GM12878 (cell line): ENCODE data around the gene KRT6C. TPM values are rescaled to one million over a fixed set of nuclear protein-coding genes. Genes with fewer than 3 reads are reported as not detected.

Experiments used
- ATAC-seq: fragments of 200-7000 bp; cut with Tn5 transposase; 3 replicates; pipeline ENCODE4 v1.9.1; 2020; ENCODE audit warnings: mild to moderate bottlenecking, moderate library complexity
- BruUV-seq: library from RNA; stranded (reverse); fragments of 400-500 nt; replicated peaks from 2 replicates; lab custom pipeline; 2021; lab: Mats Ljungman, UMichigan
- CTCF ChIA-PET: fragments of 300-600 bp; sonication (Branson Sonifier 250); formaldehyde crosslinking; extraction: SDS; loops from one replicate; lab custom pipeline; 2021; ENCODE audit warnings: inconsistent platforms; lab: Yijun Ruan, JAX
- POLR2A ChIA-PET: fragments of 350-600 bp; formaldehyde crosslinking; extraction: SDS; loops from one replicate; lab custom pipeline; 2021; ENCODE audit warnings: inconsistent platforms; lab: Charles Lee
- RAD21 ChIA-PET: fragments of 300-600 bp; sonication (Branson Sonifier 250); formaldehyde crosslinking; loops from one replicate; lab custom pipeline; 2023; ENCODE audit warnings: antibody characterized with exemption; ENCODE audit not compliant: unreplicated experiment; lab: Charles Lee
- SMC1A ChIA-PET: fragments of 300-600 bp; sonication (Branson Sonifier 250); formaldehyde crosslinking; loops from one replicate; lab custom pipeline; 2023; ENCODE audit not compliant: unreplicated experiment, uncharacterized antibody; lab: Charles Lee
- DNase-seq: peaks from one replicate; pipeline ENCODE4 v3.0.0-alpha.2; 2011; ENCODE audit warnings: low read depth, low spot score
- FAIRE-seq: peaks from 3 replicates; lab custom pipeline; 2011; peaks lifted over from hg19 to GRCh38; lab: Jason Lieb, UNC
- H2AFZ ChIP-seq: 2 replicates; pipeline ENCODE4 v1.6.0; 2011; ENCODE audit warnings: low read depth, low read length, control low read depth; ENCODE audit not compliant: control insufficient read depth
- H3K27ac ChIP-seq: 2 replicates; pipeline ENCODE4 v1.5.1; 2011; ENCODE audit warnings: control low read depth; ENCODE audit not compliant: control insufficient read depth, insufficient read depth
- H3K27me3 ChIP-seq, 2 experiments: replicated peaks in 1 of 2; 2 replicates each; pipeline versions ENCODE4 v1.6.0 to v1.6.1; 2011; ENCODE audit warnings: low read length in 1 of 2; ENCODE audit not compliant: control insufficient read depth in 2 of 2, insufficient read depth in 2 of 2
- H3K36me3 ChIP-seq, 2 experiments: 2 replicates each; pipeline ENCODE4 v1.5.1; 2011; ENCODE audit warnings: low read length in 1 of 2; ENCODE audit not compliant: control insufficient read depth in 2 of 2, insufficient read depth in 2 of 2
- H3K4me1 ChIP-seq: 2 replicates; pipeline ENCODE4 v1.6.1; 2011; ENCODE audit warnings: mild to moderate bottlenecking, low read length, moderate library complexity, mixed read lengths; ENCODE audit not compliant: control insufficient read depth, insufficient read depth
- H3K4me2 ChIP-seq: 2 replicates; pipeline ENCODE4 v1.6.0; 2011; ENCODE audit warnings: control low read depth; ENCODE audit not compliant: control insufficient read depth, insufficient read depth
- H3K4me3 ChIP-seq: fragments of 200-600 bp; sonication (generic); 2 replicates; pipeline ENCODE4 v1.5.1; 2016
- H3K79me2 ChIP-seq: 2 replicates; pipeline ENCODE4 v1.6.0; 2011; ENCODE audit warnings: low read length; ENCODE audit not compliant: control insufficient read depth, insufficient read depth
- H3K9ac ChIP-seq: 2 replicates; pipeline ENCODE4 v1.8.0; 2011; ENCODE audit warnings: low read length, control low read depth, mixed read lengths; ENCODE audit not compliant: control insufficient read depth, insufficient read depth
- H3K9me3 ChIP-seq: replicated peaks from 3 replicates; pipeline ENCODE4 v1.5.1; 2011; ENCODE audit warnings: mild to moderate bottlenecking, low read length; ENCODE audit not compliant: control insufficient read depth, insufficient read depth
- H4K20me1 ChIP-seq: 2 replicates; pipeline ENCODE4 v1.6.0; 2011; ENCODE audit not compliant: control insufficient read depth, insufficient read depth
- CHD4 ChIP-seq: fragments of 200-600 bp; sonication (generic); IDR thresholded peaks from 2 replicates; pipeline ENCODE4 v1.6.1; 2016; ENCODE audit warnings: mild to moderate bottlenecking
- ESRRA ChIP-seq: IDR thresholded peaks from 2 replicates; pipeline ENCODE4 v1.6.1; 2012; ENCODE audit warnings: mild to moderate bottlenecking, low read length, improper control_type of control experiment
- FOS ChIP-seq: IDR thresholded peaks from 3 replicates; pipeline ENCODE4 v1.6.1; 2011; ENCODE audit warnings: borderline replicate concordance; ENCODE audit not compliant: insufficient read length; ENCODE audit errors: extremely low read depth
- MYC ChIP-seq: IDR thresholded peaks from 2 replicates; pipeline ENCODE4 v1.6.1; 2011; ENCODE audit warnings: mild to moderate bottlenecking, low read length, moderate library complexity, inconsistent platforms; ENCODE audit not compliant: insufficient read depth, insufficient replicate concordance, insufficient read length, severe bottlenecking
- ZNF687 ChIP-seq: fragments of 450-650 bp; IDR thresholded peaks from 2 replicates; pipeline ENCODE4 v1.6.1; 2017; ENCODE audit warnings: mild to moderate bottlenecking, moderate library complexity
- WGBS: methylation state at CpG from one replicate; pipeline ENCODE4 v1.1.6; 2016; ENCODE audit warnings: low lambda C conversion rate; ENCODE audit not compliant: insufficient replicate concordance, insufficient coverage; ENCODE audit errors: missing lambda C conversion rate; 5-methylcytosine and 5-hydroxymethylcytosine counted together
- in situ Hi-C: fragments of 300-500 bp; cut with MboI; formaldehyde crosslinking; loops from 9 replicates; pipeline ENCODE4 v1.14.3; 2018; ENCODE audit warnings: mixed read lengths
- intact Hi-C: fragments of 100-400 bp; cut with micrococcal nuclease; formaldehyde crosslinking; loops from one replicate; pipeline ENCODE4 v1.14.2; 2022; ENCODE audit not compliant: unreplicated experiment
- polyA plus RNA-seq, 11 experiments: library from polyadenylated mRNA; depleted of rRNA in 4 of 11; unstranded in 6 of 11; stranded (reverse) in 5 of 11; fragments of >200 nt; fragmentation: Nextera tagmentation in 4 of 11; fragmentation: Illumina TruSeq in 1 of 11; extraction: Ambion mirVana in 4 of 11; extraction: Trizol in 1 of 11; gene quantifications; 1 replicate in 1 of 11; 2 replicates in 10 of 11; pipeline versions ENCODE4 v1.2.1 to v1.2.3, GENCODE V29; 2011 to 2016; ENCODE audit warnings: inconsistent platforms in 2 of 11, missing spikeins in 2 of 11, low read depth in 1 of 11
- total RNA-seq, 4 experiments: library from RNA; depleted of rRNA in 3 of 4; stranded (reverse); fragments of >200 nt in 3 of 4; fragmentation: Illumina TruSeq in 1 of 4; extraction: Trizol in 1 of 4; gene quantifications; 2 replicates each; pipeline versions ENCODE4 v1.2.1 to v1.2.3, GENCODE V29; 2013 to 2021

KRT6C gene
- total and polyA plus RNA-seq, 10 of the 15 experiments (the other 5 are each of a cell fraction or from before 2014, with no cell fraction given): not detected

- H3K27ac ChIP-seq: no peak overlapping the region
- no peak for ATAC-seq
- POLR2A ChIA-PET: no interaction called here
- DNase-seq: no peak
- H3K4me2 ChIP-seq: no peak overlapping the region
- H2AFZ ChIP-seq: no peak overlapping the region
- RAD21 ChIA-PET: no interaction called here
- no peaks in the 10 kb centered on the region for H3K36me3 ChIP-seq
- no peak for FAIRE-seq
- in situ Hi-C loops: no loop called here
- TF ChIP-seq MYC (no peak), FOS (no peak), ZNF687 (no peak), CHD4 (no peak), ESRRA (no peak)
- TF ChIP-seq, all 136 proteins: peak for 0
- Histone ChIP-seq H3K4me1 (no peaks in the 10 kb centered on the region), H3K4me3 (no peak overlapping the region), H4K20me1 (no peaks in the 10 kb centered on the region), H3K27me3 (peaks cover 4% of the 10 kb centered on the region in 2 experiments; a peak in 3 of 4 replicates), H3K79me2 (no peaks in the 10 kb centered on the region), H3K9me3 (no peaks in the 10 kb centered on the region), H3K9ac (no peak overlapping the region)
- ChIA-PET CTCF (no interaction called here), SMC1A (no interaction called here)
- no TSS peak for BruUV-seq
- 0% methylated on average over 6 of the region's 6 CpGs for WGBS
- intact Hi-C loops: no loop called here
These were observed 50.6 kb downstream of the KRT6C start for GRCh38 chr12:52423035-52423434.
